Measurements from ENCODE around the gene RPL36.

RPL36 gene

GRCh38 chr19:5703819-5704818 lies 14.0 kb downstream of the RPL36 start:
- peaks cover 11% of the 10 kb centered on the region for H3K79me2 ChIP-seq
- no peak overlapping the region for H3K27ac ChIP-seq
- H3K4me1 ChIP-seq, result no peaks in the 10 kb centered on the region
- no peak overlapping the region for H2AFZ ChIP-seq
- H3K9ac ChIP-seq, result no peak overlapping the region
- H3K27me3 ChIP-seq (ENCODE audit: control insufficient read depth, insufficient read depth, low read length), result no peaks in the 10 kb centered on the region
- TF ChIP-seq CTCF (IDR thresholded peaks at IDR 0.05), result no peak
- no peaks in the 10 kb centered on the region for H3K36me3 ChIP-seq (ENCODE audit: control insufficient read depth, insufficient read depth, low read length)
- no peak overlapping the region for H3K4me3 ChIP-seq (ENCODE audit: low read depth, low read length)
- H3K9me3 ChIP-seq (ENCODE audit: control insufficient read depth, low read length), result no peaks in the 10 kb centered on the region
- H3K4me2 ChIP-seq (ENCODE audit: low read length), result no peak overlapping the region

- Histone ChIP-seq H3K27ac (no peak overlapping the region), H3K27me3 (ENCODE audit: control insufficient read depth, insufficient read depth, low read length) (no peaks in the 10 kb centered on the region), H3K36me3 (ENCODE audit: control insufficient read depth, insufficient read depth, low read length) (no peaks in the 10 kb centered on the region), H3K4me2 (ENCODE audit: low read length) (no peak overlapping the region), H3K4me3 (ENCODE audit: low read depth, low read length) (no peak overlapping the region), H3K79me2 (peaks cover 9% of the 10 kb centered on the region), H3K4me1 (no peaks in the 10 kb centered on the region), H3K9me3 (ENCODE audit: control insufficient read depth, low read length) (no peaks in the 10 kb centered on the region), H3K9ac (no peak overlapping the region), H2AFZ (no peak overlapping the region)
- TF ChIP-seq CTCF (IDR thresholded peaks at IDR 0.05), result no peak
These were observed 15.5 kb downstream of the RPL36 start for GRCh38 chr19:5705552-5705951.

- no peak overlapping the region for H3K4me2 ChIP-seq (ENCODE audit: low read length)
- no peak for TF ChIP-seq CTCF (IDR thresholded peaks at IDR 0.05)
These were observed 16.9 kb downstream of the RPL36 start for GRCh38 chr19:5706876-5707573.

GRCh38 chr19:5707576-5708575 lies 17.8 kb downstream of the RPL36 start:
- Histone ChIP-seq H2AFZ (no peak overlapping the region), H3K27me3 (ENCODE audit: control insufficient read depth, insufficient read depth, low read length) (no peaks in the 10 kb centered on the region), H3K4me3 (ENCODE audit: low read depth, low read length) (no peak overlapping the region), H3K36me3 (ENCODE audit: control insufficient read depth, insufficient read depth, low read length) (no peaks in the 10 kb centered on the region), H3K79me2 (peaks cover 9% of the 10 kb centered on the region), H3K27ac (no peak overlapping the region), H3K9ac (no peak overlapping the region), H3K4me1 (no peaks in the 10 kb centered on the region), H3K9me3 (ENCODE audit: control insufficient read depth, low read length) (no peaks in the 10 kb centered on the region), H3K4me2 (ENCODE audit: low read length) (no peak overlapping the region)
- TF ChIP-seq CTCF (IDR thresholded peaks at IDR 0.05), result no peak

More at GRCh38 chr19:5706876-5707573, 16.9 kb downstream of the RPL36 start:
- Histone ChIP-seq H3K27me3 (ENCODE audit: control insufficient read depth, insufficient read depth, low read length) (no peaks in the 10 kb centered on the region), H3K79me2 (peaks cover 7% of the 10 kb centered on the region), H3K27ac (no peak overlapping the region), H2AFZ (no peak overlapping the region), H3K36me3 (ENCODE audit: control insufficient read depth, insufficient read depth, low read length) (no peaks in the 10 kb centered on the region), H3K4me3 (ENCODE audit: low read depth, low read length) (no peak overlapping the region), H3K4me1 (no peaks in the 10 kb centered on the region), H3K9me3 (ENCODE audit: control insufficient read depth, low read length) (no peaks in the 10 kb centered on the region), H3K9ac (no peak overlapping the region)

Measured in parathyroid adenoma (tissue), 2 donors.